Measurements from ENCODE around the gene IL15RA.
A peak's percentile ranks its signal among the peaks of the same experiment; 100 is the strongest.
"Not testable (repeated sequence)": the region's sequence is repeated elsewhere in the genome, so short reads cannot be mapped to it uniquely, and the experiment has no call there.

The IL15RA gene

DNA sequence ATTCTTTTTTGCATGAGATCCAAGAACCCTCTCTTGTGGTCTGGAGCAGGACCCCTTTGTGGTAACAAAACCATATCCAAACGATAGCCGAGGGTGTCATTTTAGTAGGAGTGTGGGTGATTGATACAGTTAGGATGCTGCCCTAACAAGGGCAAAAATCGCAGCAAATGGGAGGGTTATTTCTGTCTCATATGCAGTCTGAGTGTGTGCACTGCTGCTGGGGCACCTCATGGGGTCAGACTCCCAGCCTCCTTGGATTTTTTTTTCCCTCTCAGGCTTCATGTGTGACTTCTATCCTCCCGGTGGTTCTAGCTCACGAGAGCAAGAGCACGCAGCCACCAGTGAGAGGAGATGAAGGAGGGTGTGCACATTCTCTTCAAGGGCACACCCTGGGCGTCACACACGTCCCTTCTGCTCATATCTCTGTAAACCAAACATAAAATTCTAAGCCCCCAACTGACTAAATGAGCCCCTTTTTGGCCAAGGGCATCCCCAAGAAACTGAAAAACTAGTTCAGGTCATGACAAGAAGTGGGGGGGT, 28.6 kb upstream of the IL15RA start:
- no peak for DNase-seq

DNA sequence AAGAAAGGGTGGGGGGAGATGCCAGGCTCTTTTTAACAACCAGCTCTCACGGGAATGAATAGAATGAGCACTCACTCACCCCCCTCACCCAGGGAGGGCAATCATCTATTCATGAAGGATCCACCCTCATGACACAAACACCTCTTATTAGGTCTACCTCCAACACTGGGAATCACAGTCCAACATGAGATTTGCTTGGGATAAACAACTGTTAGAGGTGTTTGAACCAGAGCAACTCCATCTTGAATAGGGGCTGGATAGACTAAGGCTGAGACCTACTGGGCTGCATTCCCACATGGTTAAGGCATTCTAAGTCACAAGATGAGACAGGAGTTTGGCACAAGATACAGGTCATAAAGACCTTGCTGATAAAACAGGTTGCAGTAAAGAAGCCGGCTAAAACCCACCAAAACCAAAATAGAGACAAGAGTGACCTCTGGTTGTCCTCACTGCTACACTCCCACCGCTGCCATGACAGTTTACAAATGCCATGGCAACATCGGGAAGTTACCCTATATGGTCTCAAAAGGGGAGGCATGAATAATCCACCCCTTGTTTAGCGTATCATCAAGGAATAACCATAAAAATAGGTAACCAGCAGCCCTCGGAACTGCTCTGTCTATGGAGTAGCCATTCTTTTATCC, 27.9 kb upstream of the IL15RA start:
- DNase-seq: not testable (repeated sequence)

DNA sequence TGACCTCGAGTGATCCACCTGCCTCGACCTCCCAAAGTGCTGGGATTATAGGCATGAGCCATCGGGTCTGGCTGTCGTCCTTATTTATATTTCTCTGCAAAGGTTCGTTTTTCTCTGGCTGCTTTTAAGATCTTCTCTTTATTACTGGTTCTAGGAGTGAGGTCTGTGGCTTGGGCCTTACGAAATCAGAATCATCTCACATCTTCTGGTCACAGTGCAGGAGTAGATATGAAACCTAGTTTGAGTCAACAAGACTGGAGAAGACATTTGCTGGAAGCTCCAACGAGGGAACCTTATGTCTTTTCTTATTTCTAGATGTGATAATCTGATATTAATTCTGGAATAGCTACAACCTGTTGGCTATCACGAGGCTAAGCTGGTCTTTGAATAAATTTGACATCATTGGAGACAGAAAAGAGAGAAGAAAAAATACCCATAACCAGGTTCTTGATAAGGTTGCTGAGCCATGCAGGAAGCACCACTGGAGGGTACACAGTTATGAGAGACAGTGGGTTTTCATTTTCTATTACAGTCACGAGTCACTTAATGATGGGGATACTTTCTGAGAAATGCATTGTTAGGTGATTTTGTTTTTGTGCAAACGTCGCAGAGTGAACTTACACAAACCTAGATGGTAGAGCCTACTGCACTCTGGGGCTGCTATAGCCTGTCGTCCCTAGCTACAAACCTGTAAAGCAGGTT, 25.6 kb upstream of the IL15RA start:
- no peak for DNase-seq

DNA sequence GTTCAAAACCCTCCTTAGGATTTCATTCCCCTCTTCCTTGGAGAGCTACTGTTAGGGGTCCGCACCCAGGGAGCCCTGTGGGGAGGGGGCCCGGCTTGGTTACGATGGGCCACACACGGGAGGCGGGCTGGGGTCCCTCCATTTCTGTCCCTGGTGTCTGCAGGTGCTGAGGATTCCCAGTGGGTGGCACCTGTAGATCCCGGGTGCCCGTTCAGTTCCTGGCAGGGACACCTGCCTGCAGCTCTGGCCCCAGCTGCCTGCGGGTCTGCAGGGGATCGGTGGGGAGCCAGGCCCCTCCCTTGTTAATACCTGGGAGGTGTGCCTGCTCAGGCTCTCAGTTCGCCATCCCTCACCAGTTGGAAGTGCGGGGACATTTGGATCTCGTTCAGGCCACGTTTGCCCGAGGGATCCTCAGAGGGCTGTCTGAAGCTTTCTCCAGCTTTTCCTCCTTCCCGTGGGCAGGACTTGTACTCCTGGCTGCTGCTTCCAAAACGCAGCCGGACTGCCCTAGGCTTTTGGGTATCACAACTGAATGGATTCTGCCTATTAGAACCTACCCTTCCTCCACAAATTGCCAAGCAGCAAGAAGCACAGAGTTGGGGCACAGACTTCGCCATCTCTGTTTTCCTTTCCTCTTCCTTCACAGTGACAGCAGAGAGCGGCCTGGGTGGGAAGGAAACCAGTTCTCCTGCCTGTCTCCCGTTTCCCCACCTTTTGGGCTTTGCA, 22.3 kb upstream of the IL15RA start:
- DNase-seq: no peak

DNA sequence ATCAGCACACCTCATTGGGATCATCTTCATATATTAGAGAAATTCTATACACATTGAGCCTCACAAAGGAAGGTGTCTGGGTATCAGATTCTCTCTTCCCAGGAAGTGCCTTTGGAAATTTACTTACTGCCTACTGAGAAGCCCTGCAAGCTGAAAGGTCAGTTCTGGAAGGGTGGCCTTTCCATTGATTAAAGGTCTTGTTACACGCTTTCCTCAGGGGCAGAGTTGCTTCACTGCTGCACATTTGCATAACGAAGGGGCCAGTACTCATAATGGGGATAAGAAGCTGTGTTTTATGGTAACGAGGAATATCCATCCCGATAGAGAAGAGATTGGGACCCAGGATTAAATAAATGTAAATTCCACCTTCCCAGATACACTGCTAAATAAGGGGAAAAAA, 19.4 kb upstream of the IL15RA start:
- no peak for DNase-seq

DNA sequence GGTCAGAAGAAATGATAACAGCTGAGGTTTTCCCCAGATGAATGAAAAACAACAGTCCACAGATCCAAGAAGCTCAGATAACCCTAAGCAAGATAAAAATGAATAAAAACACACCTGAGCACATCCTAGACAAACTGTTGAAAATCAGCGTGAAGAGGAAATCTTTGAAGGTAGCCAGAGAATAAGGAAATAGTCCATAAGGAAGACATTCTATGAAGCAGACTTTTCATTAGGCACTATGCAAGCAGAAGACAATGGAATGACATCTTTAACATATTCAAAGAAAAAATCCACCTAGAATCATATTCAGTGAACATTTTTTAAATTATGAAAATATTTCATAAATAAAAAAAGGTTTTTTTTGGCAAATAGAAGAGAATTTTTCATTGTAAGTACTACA, 15.1 kb upstream of the IL15RA start:
- DNase-seq: no peak

DNA sequence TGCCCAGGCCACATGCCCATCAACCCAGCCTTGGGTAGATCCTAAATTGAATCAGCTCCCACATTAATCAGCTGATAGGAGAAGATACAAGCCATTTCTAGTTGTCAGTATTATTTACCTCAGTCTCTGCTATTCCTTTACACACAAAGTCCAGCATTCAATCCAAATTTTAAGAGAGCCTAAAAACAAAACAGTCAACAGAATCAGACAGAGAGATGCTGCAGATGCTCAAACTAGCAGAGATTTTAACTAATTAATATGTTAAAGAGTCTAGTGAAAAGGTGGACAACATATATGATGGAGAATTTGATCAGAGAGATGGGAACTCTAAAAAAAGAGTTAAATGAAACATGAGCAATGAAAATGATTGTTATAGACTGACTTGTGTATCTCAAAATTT, 14.4 kb upstream of the IL15RA start:
- DNase-seq: no peak

DNA sequence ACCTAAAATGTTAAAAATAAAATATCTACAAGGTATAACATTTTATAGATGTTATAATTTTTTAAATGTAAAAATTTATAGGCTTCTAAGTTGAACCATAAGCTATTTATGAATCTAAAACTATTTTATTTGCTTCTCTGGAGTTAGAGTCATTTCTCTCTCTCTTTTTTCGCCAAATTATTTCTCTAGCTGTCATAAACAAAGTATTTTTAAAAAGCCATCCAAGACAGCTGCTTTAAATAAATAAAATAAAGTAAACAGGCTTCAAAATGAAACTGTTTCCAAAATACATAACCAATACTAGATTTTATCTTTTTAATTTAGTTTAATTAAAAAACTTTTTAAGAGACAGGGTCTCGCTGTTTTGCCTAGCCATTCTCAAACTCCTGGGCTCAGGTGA, 12.4 kb upstream of the IL15RA start:
- DNase-seq: no peak

DNA sequence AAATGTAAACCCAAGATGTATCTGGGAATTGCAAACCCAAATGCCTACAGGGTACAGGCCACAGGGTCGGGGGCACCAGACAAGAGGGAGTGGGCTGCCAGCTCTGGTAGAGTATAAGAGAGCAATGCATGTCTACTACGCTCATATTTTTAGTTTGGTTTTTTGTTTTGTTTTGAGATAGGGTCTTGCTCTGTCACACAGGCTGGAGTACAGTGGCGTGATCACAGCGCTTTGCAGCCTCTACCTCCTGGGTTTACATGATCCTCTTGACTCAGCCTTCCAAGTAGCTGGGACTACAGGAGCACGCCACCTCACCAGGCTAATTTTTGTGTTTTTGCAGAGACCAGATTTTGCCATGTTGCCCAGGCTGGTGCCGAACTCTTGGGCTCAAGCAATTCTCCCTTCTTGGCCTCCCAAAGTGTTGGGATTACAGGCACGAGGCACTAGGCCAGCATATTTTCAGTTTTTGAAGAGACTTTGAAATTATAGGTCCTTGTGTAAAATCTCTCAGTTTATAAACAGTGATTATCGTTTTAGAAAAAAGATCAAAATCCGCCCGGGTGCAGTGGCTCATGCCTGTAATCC, 11.1 kb upstream of the IL15RA start:
- no peak for DNase-seq

DNA sequence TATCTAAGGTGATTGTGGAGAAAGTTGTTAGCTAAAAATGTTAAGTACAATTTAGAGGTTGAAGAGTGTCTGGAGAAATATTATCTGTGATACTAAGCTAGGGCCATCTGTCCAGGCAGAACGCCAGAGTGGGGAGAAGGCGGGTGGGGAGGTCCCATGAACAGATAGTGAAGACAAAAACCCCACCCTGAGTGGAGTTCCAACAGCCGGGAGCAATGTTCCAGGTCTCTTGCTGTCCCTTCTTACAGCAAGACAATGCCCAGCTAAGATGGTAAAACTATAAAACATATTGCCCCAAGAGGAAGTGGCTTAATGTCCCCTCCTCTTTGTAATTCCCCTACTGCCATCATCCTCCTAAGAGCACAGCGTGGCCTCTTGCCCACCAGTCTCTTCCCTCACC, 10.4 kb upstream of the IL15RA start:
- DNase-seq: no peak

DNA sequence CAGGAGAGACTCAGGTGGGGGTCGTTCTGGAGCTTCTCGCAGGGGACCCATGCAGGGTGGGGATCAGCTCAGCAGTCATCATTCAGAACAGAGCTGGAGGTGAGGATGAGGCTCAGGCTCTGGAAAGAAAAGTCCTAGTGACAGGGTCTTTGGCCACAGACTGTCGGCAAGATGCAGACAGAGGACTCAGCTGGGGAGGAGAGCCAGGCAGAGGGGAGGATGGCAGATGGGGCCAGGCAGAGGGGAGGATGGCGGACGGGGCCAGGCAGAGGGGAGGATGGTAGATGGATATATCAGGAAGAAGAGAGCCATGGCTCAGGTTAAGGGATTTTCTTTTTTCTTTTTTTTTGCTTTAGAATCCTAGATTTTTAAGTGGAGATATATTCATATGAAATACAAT, 7.7 kb upstream of the IL15RA start:
- no peak for DNase-seq

DNA sequence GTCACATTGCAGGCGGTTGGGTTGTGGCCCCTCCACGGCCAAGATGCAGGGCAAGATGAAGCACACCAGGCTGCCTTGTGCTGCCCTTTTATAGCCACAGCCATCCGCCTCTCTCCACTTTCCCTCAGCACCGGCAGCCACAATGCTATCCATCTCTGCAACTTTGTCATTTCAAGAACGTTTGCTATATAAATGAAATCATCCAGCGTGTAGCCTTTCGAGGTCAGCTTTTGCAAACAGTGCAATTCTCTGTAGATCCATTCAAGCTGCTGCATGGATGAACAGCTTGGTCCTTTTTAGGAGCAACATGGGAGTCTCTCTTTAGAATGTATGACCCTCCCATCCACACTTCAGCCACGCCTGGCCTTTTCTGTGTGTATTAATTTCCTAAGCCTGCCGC, 6.4 kb upstream of the IL15RA start:
- DNase-seq: no peak

DNA sequence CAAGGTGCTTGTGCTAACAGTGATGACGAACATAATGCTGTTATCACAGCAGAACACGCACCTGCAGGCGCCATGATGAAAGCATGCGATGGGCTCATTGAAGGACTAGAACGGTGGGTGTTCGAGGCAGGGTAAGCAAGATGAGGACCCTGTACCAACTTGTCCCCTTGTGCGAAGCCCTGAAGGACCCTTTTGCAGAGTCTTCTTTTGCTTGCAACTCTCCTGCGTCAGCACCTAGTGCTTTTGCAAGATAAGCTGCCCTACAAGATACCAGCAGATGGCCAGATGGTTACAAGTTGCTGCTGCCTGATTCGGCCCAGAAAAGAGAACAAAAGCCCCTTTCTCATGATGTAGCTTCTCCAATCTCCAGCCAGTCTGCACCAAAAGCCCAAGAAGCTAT, 4.2 kb upstream of the IL15RA start:
- DNase-seq: no peak

DNA sequence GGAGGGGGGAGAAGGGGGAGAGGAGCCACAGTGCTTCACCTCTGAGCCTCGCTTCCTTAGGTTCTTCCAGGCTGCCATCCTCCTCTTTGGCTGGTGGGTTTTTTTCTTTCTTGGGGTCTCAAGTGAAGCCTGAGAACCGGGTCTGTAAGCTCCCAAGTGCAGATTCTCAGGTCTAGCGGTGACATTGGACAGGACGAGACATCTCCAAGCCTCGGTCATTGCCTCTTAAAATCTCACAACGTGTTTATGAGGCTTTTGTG, 817 bp upstream of the IL15RA start:
- DNase-seq: no peak

DNA sequence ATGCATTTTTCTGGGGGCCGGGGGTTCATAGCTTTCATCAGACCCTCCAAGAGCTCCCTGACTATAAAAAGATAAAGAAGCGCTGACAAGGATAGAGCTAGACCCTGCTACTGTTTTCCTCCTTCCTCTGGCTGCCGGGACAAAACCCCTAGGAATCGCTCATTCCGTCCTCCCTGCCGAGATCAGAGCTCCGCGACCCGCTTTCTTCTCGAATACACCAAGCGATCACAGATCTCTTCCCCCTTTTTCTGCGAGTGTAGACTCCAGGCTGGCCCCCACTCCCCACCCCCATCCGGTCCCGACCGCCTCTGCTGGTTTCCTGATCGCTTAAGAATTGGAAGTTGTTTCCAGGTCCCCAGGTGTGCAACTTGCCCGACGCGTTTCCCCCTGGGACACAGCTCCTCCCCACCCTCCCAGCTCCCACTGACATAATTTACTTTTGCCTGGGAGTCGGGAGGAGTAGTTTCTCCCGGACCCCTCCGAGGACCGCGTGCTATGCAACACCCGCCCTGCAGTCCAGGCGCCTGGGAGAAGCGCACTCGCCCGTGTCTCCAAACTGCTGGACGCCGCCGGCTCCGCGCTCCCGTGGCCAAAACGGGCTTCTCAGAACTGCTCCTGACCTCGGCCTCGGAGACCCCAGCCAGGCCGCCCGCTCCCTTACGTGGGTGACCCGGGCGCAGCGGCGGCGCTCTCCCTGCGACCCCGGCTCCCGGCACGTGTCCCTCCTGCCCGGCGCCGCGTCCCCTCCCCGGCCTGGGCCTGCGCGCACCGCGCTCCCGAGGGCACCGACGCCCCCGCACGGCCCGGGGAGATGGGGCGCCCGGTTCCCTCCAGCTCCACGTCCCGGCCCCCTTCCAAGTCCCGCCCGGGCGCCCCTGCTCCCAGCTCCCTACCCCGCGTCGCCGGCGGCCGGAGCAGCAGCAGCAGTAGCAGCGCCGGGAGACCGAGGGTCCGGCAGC, 552 bp downstream of the IL15RA start:
- DNase-seq: peak; percentile 38 to 51

DNA sequence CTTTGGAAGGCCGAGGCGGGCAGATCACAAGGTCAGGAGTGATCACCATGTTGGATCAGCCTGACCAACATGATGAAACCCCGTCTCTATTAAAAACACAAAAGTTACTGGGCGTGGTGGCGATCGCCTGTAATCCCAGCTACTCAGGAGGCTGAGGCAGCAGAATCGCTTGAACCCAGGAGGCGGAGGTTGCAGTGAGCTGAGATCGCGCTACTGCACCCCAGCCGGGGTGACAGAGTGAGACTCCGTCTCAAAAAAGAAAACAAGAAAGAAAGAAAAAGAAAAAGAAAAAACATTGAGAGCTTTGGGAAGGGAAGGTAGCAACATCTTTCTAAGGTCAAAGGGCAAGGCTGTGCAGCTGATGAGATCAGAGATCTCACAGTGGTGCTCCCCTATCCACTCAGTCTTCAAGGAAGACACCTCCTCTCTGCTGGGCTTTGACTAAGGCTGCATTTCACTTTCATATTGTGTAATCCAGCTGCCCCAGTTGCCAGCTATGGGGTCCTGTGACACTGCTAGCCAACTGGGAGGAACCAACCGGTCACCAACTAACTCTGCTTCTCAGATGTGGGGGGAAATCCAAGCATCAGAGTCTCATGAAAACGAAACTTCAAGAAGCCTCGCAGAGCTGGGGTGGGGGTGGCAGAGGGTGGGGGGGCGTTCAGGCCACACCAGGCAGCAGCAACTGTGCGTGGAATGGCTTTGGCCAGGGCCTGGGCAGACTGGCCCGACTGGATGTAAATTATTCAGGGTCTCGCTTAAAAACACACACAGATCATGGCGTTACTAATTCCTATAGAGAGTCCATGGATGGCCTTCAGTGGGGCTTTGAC, 1.5 kb downstream of the IL15RA start:
- DNase-seq: peak; percentile 38 to 68

DNA sequence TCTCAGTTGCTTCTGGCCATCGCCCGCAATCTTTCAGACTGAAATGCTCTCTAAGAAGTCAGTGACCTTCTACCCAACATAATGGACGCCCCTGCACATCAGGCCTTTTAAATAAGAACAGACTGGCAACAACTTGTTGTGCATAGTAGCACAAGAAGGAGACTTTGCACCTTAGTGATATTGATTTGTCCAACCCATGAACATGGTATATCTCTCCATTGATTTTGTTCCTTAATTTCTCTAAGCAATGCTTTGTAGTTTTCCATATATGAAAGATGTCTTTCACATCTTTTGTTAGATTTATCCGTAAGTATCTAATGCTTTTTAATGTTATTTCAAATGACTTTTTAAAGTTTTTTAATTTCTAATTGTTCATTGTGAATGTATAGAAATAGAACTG, 4.3 kb downstream of the IL15RA start:
- no peak for DNase-seq

DNA sequence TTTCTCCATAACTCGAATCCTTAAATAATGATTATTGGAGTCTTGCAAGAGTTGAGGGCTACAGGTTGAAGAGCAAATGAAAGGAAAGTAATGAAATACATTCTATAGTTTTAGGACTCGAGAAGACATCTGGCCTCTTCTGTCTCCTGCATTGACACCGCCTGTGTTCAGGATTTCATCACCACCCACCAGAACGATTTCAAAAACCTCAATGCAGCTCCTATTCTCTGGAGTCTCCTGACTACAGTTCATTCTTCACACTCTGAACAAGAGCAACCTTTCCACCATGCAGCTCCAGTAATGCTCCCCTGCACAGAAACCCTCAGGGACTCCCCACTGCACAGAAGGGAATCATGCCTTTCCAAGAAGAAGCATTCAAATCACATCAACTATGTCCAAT, 5.5 kb downstream of the IL15RA start:
- DNase-seq: no peak

DNA sequence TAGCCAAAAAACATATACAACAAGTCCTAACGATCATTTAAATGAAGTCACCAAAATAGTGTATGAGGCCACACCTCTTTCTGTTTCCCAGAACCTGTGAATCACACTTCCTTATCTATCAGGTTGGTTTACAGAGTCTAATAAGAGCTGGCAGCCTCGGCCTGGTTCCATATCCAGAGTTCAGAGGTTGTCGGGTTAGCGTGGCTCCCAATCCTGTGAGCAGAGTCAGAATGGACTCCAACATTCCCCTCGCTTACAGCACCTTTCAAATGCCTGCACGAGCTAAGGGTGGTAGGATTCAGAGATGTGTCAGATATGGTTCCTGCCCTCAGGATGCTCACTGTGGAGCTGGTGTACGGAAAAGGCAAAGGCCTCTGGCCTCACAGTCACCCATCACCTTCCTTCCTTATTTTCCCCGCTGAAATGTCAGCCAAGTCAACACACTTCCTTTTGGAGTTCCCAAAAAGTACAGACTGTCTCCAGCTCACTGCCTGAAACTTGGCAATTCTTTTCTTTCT, 6.0 kb downstream of the IL15RA start:
- DNase-seq: peak in 1 of 2 experiments; percentile 21

DNA sequence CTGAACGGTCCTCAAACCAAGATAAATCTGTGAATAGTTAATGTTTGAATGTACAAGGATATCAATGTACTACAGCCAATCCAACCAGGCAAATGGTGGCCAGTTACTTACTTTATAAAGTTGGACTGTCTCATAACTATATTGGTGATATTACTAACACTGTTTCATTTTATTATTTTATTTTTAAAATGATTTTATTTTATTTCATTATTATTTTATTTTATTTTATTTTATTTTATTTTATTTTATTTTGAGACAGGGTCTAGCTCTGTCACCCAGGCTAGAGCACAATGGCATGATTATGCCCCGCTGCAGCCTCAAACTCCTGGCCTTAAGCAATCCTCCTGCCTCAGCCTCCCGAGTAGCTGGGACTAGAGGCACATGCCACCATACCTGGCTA, 6.8 kb downstream of the IL15RA start:
- no peak for DNase-seq

DNA sequence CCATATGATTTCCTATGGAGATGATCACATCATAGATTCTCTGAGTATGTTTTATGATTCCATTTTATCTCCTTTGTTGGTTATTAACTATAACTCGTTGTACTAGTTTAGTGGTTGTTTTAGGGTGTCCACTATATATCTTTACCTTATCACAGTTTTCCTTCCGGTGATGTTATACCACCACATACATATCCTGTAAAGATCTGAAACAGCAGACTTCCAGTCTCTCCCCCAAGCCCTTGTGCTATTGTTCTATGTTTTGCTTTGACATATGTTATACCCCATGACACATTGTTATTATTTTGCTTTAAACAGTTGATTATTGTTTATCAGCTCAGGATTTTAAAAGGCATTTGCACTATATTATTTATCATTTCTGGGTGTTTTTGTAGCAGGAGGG, 7.3 kb downstream of the IL15RA start:
- no peak for DNase-seq
